Kasumi-1 (cell line): ENCODE results near the gene NOSIP.

Source experiments
- DNase-seq, 2 experiments: peaks; one replicate each; lab custom pipeline; 2025; lab: John Stamatoyannopoulos, UW

NOSIP gene

DNA sequence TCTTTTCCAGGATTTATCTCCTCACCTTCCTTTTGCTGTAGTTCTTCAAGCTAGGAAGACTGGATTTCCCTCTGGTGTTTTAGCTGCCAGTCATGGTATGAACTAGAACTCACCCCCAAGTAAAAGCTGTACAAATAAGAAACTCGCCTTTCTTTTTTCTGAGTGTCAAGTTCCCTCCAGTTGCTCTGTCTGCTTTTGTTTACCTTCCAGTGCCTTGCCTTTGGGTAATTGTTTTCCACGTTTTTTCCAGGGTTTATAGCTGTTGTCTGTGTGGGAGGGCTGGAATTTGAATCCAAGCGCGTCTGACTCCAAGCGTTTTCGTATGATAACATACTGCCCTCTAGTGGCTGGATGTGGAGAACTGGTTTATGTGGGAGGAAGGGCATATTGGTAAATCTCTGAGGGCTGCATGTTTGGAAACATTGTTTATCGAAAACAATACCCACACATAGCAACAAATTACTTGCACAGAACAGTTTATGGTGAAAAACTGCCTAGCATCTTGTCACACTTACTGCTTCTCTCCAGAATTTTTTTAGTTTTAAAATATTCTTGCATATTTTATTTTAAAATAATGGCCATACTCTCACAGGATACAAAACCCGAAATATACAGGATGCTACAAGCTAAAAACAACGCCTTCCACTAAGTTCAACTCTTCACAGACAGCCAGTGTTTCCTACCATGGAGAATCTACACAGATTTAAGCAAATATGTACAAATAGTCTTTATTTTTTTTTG lies 33.4 kb downstream of the NOSIP start:
- DNase-seq, result peak; percentile 90 to 92

DNA sequence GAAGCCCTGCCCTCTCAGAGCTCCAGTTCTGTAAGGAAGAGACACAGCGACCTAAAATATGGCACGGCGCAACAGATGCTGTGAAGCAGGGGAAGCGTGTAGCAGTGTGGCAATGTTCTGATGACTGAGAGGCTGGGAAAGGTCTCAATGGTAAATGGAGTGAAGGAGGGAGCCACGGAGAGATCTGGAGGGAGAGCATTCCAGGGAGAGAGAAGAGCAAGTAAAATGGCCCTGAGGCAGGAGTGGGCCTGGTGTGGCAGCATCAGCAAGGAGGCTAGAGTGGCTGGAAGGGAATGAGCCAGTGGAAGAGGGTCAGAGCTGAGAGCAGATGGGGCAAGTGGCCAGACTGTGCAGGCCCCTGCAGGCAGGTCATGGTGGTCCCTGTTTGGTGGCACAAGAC lies 36.2 kb downstream of the NOSIP start:
- no peak for DNase-seq

GRCh38 chr19:49543032-49543431 lies 37.3 kb downstream of the NOSIP start:
- no peak for DNase-seq

- no peak for DNase-seq
Observed at GRCh38 chr19:49542446-49542845, 37.9 kb downstream of the NOSIP start.

GRCh38 chr19:49541914-49542313 lies 38.4 kb downstream of the NOSIP start:
- DNase-seq, result no peak

DNA sequence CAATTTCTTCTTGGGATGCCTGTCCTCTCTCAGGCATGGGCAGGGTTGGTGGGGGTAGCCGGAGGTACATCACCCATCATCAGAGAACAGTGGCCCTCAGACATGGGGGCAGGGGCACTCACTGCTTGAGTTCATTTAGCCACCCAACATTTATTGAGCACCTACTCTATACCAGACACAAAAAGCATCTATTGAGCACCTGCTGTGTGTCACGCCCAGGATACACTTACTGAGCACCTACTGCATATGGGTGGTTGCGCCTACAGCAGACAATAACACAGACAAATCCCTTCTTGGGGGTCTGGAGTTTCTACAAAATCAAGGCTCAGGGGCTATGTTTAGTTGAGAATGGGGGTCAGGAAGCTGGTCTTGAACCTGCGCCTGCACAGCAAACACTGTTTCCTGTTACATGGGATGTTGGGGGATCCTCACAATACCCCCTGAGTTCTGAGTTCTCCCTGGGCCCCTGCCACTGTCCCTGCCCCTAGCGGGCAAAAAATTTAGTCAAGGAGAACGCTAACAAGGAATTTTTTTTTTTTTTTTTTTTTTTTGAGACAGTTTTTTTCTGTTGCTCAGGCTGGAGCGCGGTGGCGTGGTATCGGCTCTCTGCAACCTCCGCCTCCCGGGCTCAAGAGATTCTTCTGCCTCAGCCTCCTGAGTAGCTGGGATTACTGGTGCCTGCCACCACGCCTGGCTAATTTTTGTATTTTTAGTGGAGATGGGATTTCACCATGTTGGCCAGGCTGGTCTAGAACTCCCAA lies 41.0 kb downstream of the NOSIP start:
- DNase-seq, result no peak

DNA sequence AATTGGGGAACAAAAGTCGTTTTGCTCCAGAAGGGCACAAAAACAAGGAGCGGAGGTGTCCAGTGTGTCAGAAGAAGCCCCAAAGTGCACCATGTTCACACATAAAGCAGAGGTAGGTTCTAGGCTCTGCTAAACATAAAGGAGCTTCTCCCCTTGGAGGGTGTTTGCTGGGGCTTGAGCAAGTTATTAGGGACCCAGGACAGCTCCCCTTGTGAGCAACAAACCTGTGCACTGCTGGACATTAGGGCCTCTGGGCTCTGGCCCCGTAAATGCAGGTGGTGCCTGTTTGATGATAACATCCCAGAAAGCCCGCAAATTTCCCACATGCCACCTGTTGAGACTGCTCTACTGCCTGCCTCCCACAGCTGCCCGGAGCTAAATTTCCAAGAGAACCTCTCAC lies 41.7 kb downstream of the NOSIP start:
- DNase-seq, result no peak

DNA sequence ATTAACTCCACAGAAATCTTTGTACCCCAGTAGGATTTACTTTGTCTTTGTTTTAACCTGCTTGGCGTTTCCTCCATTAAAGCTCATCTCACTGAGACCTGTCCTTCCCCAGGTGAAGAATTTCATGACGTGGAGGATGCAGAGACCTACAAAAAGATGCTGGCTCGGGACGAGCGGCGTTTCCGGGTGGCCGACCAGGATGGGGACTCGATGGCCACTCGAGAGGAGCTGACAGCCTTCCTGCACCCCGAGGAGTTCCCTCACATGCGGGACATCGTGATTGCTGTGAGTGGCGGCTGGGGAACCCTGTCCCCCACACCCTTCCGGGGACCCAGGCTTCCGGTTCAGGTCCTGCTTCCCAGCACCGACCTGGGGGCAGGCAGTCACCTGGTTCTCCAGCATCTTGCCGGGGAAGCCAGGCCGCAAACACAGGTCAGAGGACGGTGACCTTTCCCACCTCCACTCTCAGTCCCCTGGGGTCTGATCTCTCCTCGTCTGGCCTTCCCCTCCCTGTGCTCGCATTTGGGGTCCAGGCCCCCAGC lies 43.4 kb downstream of the NOSIP start:
- no peak for DNase-seq

DNA sequence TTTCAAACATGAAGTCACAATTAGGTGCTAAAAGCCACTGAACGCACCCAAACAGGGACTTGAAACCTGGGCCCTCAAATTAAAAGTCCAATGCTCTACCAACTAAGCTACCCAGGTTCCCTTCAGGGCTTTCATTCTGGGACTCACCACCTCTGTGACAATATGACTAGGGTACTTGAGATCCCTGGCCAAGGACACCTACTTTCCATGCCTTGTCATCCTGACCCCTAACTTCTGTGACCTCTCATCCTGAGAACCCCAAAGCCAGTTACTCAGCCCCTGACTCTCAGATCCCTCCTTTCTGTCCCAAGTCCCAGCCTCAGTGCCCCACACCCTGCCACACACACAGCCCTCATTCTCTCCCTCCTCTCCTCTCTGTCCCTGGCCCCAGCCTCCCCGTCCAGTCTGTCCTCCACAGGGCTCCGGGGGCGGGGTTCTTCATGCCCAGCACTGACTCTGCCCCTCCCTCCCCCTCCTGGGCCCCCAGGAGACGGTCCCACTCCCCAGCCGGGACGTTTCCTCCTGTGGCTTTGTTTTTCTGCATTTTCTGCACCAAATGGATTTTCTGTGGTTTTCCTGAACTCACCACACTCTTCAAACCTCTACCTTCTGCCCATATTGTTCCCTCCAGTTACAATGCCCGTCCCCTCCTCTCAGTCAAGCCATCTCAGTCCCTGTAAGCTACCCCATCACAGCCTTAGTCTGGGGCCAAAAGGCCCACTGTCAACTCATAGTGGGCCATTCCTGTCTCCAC lies 45.5 kb downstream of the NOSIP start:
- peak; percentile 43 to 69 for DNase-seq

DNA sequence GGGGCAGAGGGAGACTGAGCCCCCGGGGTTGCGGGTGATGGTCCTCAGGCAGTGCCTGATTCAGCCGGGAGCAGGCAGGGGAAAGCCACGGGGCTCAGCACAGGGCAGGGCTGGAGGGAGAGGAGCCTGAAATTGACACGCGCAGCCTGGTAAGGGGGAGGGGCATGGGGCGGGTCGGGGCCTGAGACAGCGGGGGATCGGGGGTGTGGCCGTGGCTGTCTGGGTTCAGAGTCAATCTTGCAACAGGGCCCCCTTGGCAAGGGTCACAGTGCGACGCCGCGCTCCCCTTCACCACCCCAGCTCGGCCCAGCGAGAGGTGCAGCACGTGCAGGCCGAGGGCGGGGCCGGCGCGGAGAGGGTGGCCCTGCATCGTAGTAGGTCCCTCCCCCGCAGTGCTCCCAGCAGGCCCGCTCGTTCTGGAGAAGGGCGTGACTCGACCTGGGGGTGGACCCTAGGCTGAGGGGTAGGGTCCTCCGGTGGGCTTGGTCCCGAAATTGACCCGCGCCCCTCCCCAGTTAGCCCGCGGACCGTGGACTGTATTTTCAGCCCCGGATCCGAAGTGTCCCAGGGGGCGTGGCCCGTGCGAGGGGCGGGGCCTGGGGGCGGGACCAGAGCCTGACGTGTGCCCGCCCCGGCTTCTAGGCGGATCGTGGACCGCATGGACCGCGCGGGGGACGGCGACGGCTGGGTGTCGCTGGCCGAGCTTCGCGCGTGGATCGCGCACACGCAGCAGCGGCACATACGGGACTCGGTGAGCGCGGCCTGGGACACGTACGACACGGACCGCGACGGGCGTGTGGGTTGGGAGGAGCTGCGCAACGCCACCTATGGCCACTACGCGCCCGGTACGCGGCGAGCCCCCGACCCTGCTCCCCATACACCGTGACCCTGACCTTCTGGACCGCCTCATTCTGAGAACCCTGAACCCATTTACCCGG lies 46.5 kb downstream of the NOSIP start:
- peak in 1 of 2 experiments; percentile 12 for DNase-seq

DNA sequence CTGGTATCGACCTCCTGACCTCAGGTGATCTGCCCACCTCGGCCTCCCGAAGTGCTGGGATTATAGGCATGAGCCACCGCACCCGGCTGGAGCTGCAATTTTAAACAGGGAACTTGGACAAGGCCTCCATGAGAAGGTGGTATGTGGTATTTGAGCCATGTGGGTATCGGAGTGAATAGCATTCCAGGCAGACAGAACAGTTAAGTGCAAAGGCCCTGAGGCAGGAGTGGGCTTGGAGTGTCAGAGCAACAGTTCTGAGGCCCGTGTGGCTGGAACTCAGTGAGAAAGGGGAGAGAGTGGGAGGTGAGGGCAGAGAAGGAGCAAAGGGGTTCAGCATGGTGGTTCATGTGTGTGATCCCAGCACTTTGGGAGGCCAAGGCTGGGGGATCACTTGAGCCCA lies 49.6 kb downstream of the NOSIP start:
- no peak for DNase-seq

DNA sequence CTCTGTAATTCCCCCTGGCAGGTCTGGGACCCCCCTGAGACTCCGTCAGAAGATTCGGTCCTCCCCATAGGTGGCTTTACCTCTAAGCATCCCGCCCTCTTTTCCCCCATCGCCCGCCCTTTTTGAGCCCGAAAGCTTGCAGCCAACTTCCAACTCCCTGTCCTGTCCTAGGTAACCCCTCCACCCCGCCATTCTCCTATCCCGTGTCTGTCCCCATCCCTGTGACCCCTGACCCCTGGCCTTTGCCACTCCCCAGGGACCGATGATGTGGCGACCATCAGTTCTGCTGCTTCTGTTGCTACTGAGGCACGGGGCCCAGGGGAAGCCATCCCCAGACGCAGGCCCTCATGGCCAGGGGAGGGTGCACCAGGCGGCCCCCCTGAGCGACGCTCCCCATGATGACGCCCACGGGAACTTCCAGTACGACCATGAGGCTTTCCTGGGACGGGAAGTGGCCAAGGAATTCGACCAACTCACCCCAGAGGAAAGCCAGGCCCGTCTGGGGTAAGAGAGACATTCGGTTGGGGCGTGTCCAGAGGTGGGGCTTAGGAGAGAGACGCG lies 52.1 kb downstream of the NOSIP start:
- DNase-seq, result no peak

GRCh38 chr19:49524812-49525455 lies 55.4 kb downstream of the NOSIP start:
- DNase-seq, result no peak

DNA sequence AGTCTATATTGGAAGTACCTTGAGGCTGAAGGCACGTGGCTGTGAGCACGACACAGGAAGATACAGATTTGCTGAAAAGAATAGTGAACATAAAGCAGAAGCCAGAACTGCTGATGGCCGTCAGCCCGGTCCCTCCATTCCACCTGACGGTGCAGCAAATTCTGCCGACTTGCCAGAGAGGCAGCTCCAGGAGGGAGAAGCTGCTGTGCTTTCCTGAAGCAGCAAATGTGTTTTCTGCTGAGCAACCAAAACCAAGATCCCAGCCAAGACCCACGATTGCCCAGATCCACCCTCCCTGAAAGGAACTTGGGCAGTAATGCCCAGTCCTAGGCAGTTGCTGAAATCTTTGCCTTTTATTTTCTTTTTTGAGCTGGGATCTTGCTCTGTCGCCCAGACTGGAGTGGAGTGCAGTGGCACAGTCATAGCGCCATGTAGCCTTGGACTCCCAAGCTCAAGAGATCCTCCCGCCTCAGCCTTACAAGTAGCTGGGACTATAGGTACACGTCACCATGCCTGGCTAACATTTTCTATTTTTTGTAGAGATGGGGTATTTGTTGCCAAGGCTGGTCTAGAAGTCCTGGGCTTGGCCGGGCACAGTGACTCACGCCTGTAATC lies 59.5 kb downstream of the NOSIP start:
- no peak for DNase-seq

DNA sequence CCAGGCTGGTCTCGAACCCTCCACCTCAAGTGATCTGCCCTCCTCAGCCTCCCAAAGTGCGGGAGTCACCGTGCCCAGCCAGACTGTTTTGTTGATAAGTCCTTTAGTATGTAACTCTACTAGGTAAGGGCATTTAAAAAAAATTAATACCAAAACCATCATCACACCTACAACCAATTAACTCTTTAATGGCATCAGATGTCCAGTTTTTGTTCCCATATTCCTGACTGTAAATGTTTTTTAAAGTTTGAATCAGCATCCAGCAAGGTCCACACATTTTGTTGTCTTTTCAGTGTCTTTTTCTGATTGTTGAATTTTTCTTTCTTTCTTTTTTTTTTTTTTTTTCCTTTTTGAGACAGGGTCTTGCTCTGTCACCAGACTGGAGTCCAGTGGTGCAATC lies 62.3 kb downstream of the NOSIP start:
- no peak for DNase-seq

DNA sequence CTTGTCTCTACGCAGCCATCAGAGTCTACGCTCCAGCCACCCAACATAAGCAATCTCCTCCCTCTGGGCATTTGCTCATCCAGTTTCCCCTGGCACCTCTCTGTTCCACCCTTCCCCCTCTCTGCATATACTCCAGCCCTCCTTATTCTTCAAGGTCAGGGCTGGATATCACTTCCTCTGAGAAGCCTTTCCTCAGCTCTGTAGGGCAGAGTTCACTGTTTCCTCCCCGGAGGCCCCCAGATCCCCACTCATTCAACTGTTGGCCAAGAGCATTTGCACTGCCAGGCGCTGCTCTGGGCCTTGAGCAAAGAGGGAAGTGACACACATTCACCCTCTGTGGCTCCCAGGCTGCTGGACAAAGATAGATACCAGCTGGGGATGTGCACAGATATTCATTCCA lies 64.6 kb downstream of the NOSIP start:
- peak; percentile 97 to 98 for DNase-seq

DNA sequence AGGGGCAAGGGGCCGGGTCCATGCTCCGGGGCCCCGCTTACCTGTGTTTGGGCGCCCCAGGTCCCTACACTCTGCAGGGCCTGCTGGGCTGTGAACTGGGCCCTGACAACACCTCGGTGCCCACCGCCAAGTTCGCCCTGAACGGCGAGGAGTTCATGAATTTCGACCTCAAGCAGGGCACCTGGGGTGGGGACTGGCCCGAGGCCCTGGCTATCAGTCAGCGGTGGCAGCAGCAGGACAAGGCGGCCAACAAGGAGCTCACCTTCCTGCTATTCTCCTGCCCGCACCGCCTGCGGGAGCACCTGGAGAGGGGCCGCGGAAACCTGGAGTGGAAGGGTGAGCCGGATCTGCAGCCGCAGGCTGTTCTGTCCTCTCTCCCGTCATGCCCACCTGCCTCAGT lies 66.2 kb downstream of the NOSIP start:
- no peak for DNase-seq

- DNase-seq, result no peak
Observed at GRCh38 chr19:49513746-49514118, 66.6 kb downstream of the NOSIP start.

GRCh38 chr19:49512970-49513745 lies 67.2 kb downstream of the NOSIP start:
- DNase-seq, result peak; percentile 47 to 62
